ENCODE results near the gene FCRL2. TPM values are rescaled to one million over a fixed set of nuclear protein-coding genes. Genes with fewer than 3 reads are reported as not detected.
"Not testable (repeated sequence)": the region's sequence is repeated elsewhere in the genome, so short reads cannot be mapped to it uniquely, and the experiment has no call there.

FCRL2 gene
- polyA plus RNA-seq, 3 donors, result 0.11 TPM; not detected in 2

DNA sequence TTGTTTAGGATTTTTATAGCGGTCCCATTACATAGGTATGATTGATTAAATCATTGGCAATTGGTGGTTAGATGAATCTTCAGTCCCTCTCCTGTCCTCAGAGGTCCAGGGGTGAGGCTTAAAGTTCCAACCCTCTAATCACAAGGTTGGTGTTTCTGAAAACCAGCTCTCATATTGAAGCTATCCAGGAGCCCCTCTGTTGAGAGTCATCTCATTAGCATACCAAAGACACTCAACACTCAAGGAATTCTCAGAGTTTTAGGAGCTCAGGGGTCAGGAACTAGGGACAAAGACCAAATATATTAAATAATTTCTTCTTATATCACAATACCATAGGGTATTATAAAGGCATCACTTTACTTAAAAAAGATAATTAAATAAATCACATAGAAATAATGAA is 23.3 kb downstream of the FCRL2 start:
- no peak for DNase-seq

GRCh38 chr1:157751283-157751682 is 25.6 kb downstream of the FCRL2 start:
- no peak for DNase-seq

- DNase-seq, result no peak
Measured at GRCh38 chr1:157748262-157748817, 28.6 kb downstream of the FCRL2 start.

GRCh38 chr1:157739229-157739901 is 37.6 kb downstream of the FCRL2 start:
- no peak for DNase-seq

GRCh38 chr1:157735991-157736390 is 40.9 kb downstream of the FCRL2 start:
- not testable (repeated sequence) for DNase-seq

DNA sequence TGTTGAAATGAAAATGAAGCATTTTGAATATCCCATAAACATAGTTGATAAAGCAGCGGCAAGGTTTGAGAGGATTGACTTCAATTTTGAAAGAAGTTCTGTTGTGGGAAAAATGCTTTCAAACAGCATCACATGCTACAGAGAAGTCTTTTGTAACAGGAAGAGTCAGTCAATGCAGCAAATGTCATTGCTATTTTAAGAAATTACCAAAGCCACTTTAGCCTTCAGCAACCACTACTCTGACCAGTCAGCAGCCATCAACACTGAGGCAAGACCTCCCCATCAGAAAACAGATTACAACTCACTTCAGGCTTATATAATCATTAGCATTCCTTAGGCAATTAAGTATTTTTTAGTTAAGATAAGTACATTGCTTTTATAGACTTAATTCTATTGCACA is 42.6 kb downstream of the FCRL2 start:
- no peak for DNase-seq

DNA sequence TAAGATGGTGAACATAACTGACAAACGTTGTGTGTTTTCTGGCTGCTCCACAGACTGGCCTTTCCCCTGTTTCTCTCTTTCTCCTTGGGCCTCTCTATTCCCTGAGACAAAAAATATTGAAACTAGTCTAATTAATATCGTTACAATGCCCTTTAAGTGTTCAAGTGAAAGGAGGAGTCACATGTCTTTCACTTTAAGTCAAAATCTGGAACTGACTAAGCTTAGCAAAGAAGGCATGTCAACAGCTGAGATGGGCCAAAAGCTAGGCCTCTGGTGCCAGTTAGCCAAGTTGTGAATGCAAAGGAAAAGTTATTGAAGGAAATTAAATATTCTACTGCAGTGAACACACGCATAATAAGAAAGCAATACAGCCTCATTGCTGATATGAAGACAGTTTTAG is 44.2 kb downstream of the FCRL2 start:
- DNase-seq, result no peak

GRCh38 chr1:157725221-157725577 is 51.7 kb downstream of the FCRL2 start:
- DNase-seq, result no peak

GRCh38 chr1:157724537-157725220 is 52.3 kb downstream of the FCRL2 start:
- no peak for DNase-seq

- DNase-seq, result no peak
Measured at GRCh38 chr1:157723157-157723556, 53.8 kb downstream of the FCRL2 start.

DNA sequence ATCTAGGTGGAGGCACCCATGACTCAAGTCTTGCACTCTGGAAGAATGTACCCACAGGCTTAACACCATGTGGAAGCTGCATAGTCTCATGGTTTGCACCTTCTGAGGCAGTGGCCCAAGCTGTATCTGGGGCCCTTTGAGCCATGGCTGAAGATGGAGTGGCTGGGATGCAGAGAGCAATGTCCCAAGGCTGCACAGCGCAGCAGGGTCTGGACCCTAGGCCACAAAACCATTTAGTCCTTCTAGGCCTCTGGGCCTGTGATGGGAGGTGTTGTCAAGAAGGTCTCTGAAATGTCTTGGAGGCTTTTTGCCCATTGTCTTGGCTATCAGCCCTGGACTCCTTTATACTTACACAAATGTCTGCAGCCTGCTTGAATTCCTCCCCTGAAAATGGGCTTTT is 54.9 kb downstream of the FCRL2 start:
- no peak for DNase-seq

- no peak for DNase-seq
Measured at GRCh38 chr1:157715736-157716135, 61.2 kb downstream of the FCRL2 start.

GRCh38 chr1:157711802-157712201 is 65.1 kb downstream of the FCRL2 start:
- DNase-seq, result no peak

- DNase-seq, result no peak
Measured at GRCh38 chr1:157704878-157705277, 72.1 kb downstream of the FCRL2 start.

DNA sequence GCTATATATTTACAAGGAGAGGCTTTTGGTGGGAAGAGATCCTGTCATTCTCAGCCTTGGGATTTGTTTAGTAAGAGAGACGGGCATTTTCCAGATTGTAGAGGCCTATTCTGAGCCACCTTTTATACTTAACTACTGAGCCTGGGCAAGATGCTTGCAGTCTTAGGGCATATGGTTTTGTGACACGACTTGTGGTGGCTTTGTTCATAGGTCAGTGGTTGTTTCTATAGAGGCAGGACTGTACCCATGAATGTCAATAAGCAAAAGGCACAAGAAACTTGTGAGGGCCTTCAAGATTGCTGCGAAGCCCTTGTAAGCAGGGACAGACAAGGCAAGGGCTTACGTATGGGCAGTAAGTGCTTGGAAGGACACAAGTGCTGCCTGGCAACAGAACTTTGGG is 73.0 kb downstream of the FCRL2 start:
- DNase-seq, result no peak

- DNase-seq, result no peak
Measured at GRCh38 chr1:157702308-157702825, 74.6 kb downstream of the FCRL2 start.

DNA sequence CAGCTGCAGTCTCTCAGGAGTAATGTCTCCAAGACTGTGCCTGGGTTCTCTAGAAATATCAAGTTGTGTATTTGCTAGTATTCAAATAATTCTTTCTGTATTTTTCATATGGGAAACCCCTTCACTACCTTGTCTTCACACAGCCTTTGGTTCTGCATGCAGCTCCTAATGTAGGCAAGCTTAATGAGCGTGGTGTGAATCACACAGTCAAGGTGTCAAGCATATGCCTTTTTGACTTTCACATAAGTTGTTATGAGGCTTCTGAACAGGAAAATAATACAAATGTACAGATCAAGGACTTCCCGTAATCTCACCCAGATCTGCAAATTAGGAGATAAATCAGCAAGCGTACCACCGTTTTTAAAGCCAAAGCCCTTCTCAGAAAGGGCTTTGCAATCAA is 76.2 kb downstream of the FCRL2 start, which contains the start of gene FCRL3:
Gene FCRL3 (minus strand): TSS at position 38 of the 400 bp plus-strand sequence. CDS start 280 bp downstream, outside the sequence.
- no peak for DNase-seq

GRCh38 chr1:157700305-157700704 is 76.6 kb downstream of the FCRL2 start:
- no peak for DNase-seq

- DNase-seq, result no peak
Measured at GRCh38 chr1:157697781-157698569, 79.0 kb downstream of the FCRL2 start.

GRCh38 chr1:157696966-157697628 is 79.8 kb downstream of the FCRL2 start:
- no peak for DNase-seq

All from renal pelvis (tissue), 4 donors.